ENCODE data around the gene CSTF1.
A peak's percentile ranks its signal among the peaks of the same experiment; 100 is the strongest.

The CSTF1 gene

GRCh38 chr20:56358600-56359211, 33.7 kb upstream of the CSTF1 start, which contains the start of gene FAM210B:
FAM210B (plus strand) TSS chr20:56358974; CDS start chr20:56359006, 32 bp downstream.
- Histone ChIP-seq H3K4me2 (ENCODE audit: low read length) (peak within 1 kb of the TSS; percentile 96), H3K9ac (ENCODE audit: low read depth, low read length) (peak within 1 kb of the TSS; percentile 84), H3K4me3 (ENCODE audit: low read length) (peak within 1 kb of the TSS; percentile 86), H3K4me1 (ENCODE audit: control insufficient read depth, insufficient read depth, low read length) (peaks cover 23% of the 10 kb centered on the region), H3K27me3 (ENCODE audit: control insufficient read depth, insufficient read depth, low read length) (no peaks in the 10 kb centered on the region), H3K36me3 (ENCODE audit: insufficient read depth, low read length) (peaks cover 4% of the 10 kb centered on the region), H3K9me3 (replicated peaks; ENCODE audit: low read length) (no peaks in the 10 kb centered on the region)

GRCh38 chr20:56359212-56360132, 33.0 kb upstream of the CSTF1 start:
- no peaks in the 10 kb centered on the region for H3K9me3 ChIP-seq (replicated peaks; ENCODE audit: low read length)
- peak overlapping the region; percentile 96 for H3K4me2 ChIP-seq (ENCODE audit: low read length)
- H3K9ac ChIP-seq (ENCODE audit: low read depth, low read length), result peak overlapping the region; percentile 84
- H3K27me3 ChIP-seq (ENCODE audit: control insufficient read depth, insufficient read depth, low read length), result no peaks in the 10 kb centered on the region
- H3K4me1 ChIP-seq (ENCODE audit: control insufficient read depth, insufficient read depth, low read length), result peaks cover 23% of the 10 kb centered on the region
- H3K36me3 ChIP-seq (ENCODE audit: insufficient read depth, low read length), result peaks cover 4% of the 10 kb centered on the region
- H3K4me3 ChIP-seq (ENCODE audit: low read length), result peak overlapping the region; percentile 86

- Histone ChIP-seq H3K4me3 (ENCODE audit: low read length) (peak overlapping the region; percentile 86), H3K4me2 (ENCODE audit: low read length) (peak overlapping the region; percentile 96), H3K36me3 (ENCODE audit: insufficient read depth, low read length) (peaks cover 4% of the 10 kb centered on the region), H3K4me1 (ENCODE audit: control insufficient read depth, insufficient read depth, low read length) (peaks cover 23% of the 10 kb centered on the region), H3K9me3 (replicated peaks; ENCODE audit: low read length) (no peaks in the 10 kb centered on the region), H3K9ac (ENCODE audit: low read depth, low read length) (peak overlapping the region; percentile 84), H3K27me3 (ENCODE audit: control insufficient read depth, insufficient read depth, low read length) (no peaks in the 10 kb centered on the region)
These were observed 32.1 kb upstream of the CSTF1 start for GRCh38 chr20:56360133-56360907.

DNA sequence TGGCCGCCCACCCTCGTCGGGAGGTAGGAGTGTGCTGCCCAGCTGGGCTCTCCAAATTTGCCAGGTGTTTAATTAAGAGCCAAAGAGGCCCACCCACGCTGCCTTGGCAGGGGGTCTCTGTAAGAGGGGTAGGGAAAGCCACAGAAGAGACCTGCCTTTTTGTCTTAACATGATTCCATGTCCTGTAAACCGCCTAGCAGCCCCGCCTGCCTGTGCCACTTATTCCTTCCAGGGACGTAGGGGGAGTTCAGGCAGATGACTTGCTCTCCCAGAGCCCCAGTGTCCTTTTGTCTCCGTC, 31.6 kb upstream of the CSTF1 start:
- H3K4me1 ChIP-seq (ENCODE audit: control insufficient read depth, insufficient read depth, low read length), result peaks cover 23% of the 10 kb centered on the region

GRCh38 chr20:56361900-56362299, 30.5 kb upstream of the CSTF1 start:
- Histone ChIP-seq H3K36me3 (ENCODE audit: insufficient read depth, low read length) (peaks cover 9% of the 10 kb centered on the region), H3K9me3 (replicated peaks; ENCODE audit: low read length) (no peaks in the 10 kb centered on the region), H3K4me2 (ENCODE audit: low read length) (no peak overlapping the region), H3K4me1 (ENCODE audit: control insufficient read depth, insufficient read depth, low read length) (peaks cover 23% of the 10 kb centered on the region), H3K27me3 (ENCODE audit: control insufficient read depth, insufficient read depth, low read length) (no peaks in the 10 kb centered on the region), H3K4me3 (ENCODE audit: low read length) (no peak overlapping the region), H3K9ac (ENCODE audit: low read depth, low read length) (no peak overlapping the region)

More for the DNA sequence above, 31.6 kb upstream of the CSTF1 start:
- no peak overlapping the region for H3K4me2 ChIP-seq (ENCODE audit: low read length)
- H3K9ac ChIP-seq (ENCODE audit: low read depth, low read length), result no peak overlapping the region
- no peaks in the 10 kb centered on the region for H3K9me3 ChIP-seq (replicated peaks; ENCODE audit: low read length)
- peaks cover 4% of the 10 kb centered on the region for H3K36me3 ChIP-seq (ENCODE audit: insufficient read depth, low read length)
- no peaks in the 10 kb centered on the region for H3K27me3 ChIP-seq (ENCODE audit: control insufficient read depth, insufficient read depth, low read length)
- no peak overlapping the region for H3K4me3 ChIP-seq (ENCODE audit: low read length)

DNA sequence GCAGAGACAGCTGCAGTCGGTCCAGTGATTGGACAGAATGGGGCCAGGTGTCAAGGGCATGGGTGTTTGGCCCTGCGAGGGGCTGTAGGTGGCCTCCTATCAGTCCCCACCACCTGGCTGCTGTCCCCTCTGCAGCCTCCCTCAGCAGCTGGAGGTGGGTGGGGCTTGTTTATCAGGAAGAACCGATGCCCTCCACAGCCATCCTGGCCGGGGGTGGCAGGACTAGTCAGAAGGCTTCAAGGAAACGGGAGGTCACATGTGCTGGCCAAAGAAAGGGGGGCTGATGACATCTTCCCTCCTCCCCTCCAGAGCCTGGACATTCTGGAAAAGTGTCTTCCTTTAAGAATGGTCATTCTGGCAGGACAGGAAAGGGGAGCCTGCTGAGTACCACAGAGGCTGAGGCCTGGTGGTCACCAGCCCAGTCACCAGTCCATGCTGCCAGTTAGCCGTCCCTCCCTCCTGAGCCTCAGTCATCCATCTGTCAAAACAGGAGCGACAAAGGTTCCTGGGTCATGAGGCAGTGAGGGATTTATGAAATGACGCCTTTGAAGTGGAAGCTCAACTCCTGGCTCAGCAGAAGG, 29.5 kb upstream of the CSTF1 start:
- peaks cover 12% of the 10 kb centered on the region for H3K36me3 ChIP-seq (ENCODE audit: insufficient read depth, low read length)
- H3K9ac ChIP-seq (ENCODE audit: low read depth, low read length), result no peak overlapping the region

GRCh38 chr20:56363491-56363890, 29.0 kb upstream of the CSTF1 start:
- Histone ChIP-seq H3K4me2 (ENCODE audit: low read length) (no peak overlapping the region), H3K4me1 (ENCODE audit: control insufficient read depth, insufficient read depth, low read length) (peaks cover 15% of the 10 kb centered on the region), H3K27me3 (ENCODE audit: control insufficient read depth, insufficient read depth, low read length) (no peaks in the 10 kb centered on the region), H3K36me3 (ENCODE audit: insufficient read depth, low read length) (peaks cover 17% of the 10 kb centered on the region), H3K4me3 (ENCODE audit: low read length) (no peak overlapping the region), H3K9ac (ENCODE audit: low read depth, low read length) (no peak overlapping the region), H3K9me3 (replicated peaks; ENCODE audit: low read length) (no peaks in the 10 kb centered on the region)

More for the DNA sequence above, 29.5 kb upstream of the CSTF1 start:
- no peaks in the 10 kb centered on the region for H3K27me3 ChIP-seq (ENCODE audit: control insufficient read depth, insufficient read depth, low read length)
- no peak overlapping the region for H3K4me3 ChIP-seq (ENCODE audit: low read length)
- no peaks in the 10 kb centered on the region for H3K9me3 ChIP-seq (replicated peaks; ENCODE audit: low read length)
- no peak overlapping the region for H3K4me2 ChIP-seq (ENCODE audit: low read length)
- peaks cover 21% of the 10 kb centered on the region for H3K4me1 ChIP-seq (ENCODE audit: control insufficient read depth, insufficient read depth, low read length)

DNA sequence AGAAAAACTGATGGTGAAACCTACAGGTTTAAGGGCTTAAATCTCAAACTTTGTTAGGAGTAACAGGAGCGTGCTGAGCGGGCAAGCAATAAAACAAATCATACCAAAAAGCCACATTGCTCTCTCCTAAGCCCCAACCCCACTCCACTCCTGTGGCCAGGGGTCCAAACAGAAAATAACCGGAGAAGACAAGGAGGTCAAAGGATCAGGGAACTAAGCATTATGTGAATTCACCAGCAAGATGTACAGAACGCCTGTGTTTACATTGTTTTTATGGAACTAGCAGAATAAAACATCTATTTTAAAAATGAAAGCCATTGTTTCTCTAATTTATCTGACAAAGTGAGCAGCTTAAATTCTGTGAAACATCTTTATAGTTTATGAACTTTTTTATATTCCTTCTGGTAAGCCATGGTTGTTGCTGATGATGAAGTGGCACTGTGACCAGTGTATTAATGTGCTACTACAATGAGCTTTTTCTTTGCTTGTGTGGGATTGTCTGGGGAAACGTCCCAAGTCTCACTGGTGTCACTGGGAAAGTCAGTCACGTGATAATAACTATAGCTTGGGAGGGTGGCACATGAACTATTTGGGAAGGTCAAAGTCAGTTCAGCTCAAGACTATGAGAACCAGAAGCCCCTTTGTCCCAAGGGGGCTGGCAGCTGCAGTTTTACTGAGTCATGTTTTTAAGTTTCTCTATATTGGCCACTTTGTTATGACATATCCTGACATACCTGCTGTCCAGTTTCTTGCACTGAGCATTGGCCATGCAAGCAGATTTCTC, 23.9 kb upstream of the CSTF1 start:
- H3K4me2 ChIP-seq (ENCODE audit: low read length), result no peak overlapping the region
- peaks cover 42% of the 10 kb centered on the region for H3K36me3 ChIP-seq (ENCODE audit: insufficient read depth, low read length)
- H3K9ac ChIP-seq (ENCODE audit: low read depth, low read length), result no peak overlapping the region

GRCh38 chr20:56369179-56369578, 23.3 kb upstream of the CSTF1 start:
- Histone ChIP-seq H3K4me2 (ENCODE audit: low read length) (no peak overlapping the region), H3K4me1 (ENCODE audit: control insufficient read depth, insufficient read depth, low read length) (peaks cover 2% of the 10 kb centered on the region), H3K9ac (ENCODE audit: low read depth, low read length) (no peak overlapping the region), H3K4me3 (ENCODE audit: low read length) (no peak overlapping the region), H3K36me3 (ENCODE audit: insufficient read depth, low read length) (peaks cover 45% of the 10 kb centered on the region), H3K9me3 (replicated peaks; ENCODE audit: low read length) (no peaks in the 10 kb centered on the region), H3K27me3 (ENCODE audit: control insufficient read depth, insufficient read depth, low read length) (no peaks in the 10 kb centered on the region)

More for the DNA sequence above, 23.9 kb upstream of the CSTF1 start:
- Histone ChIP-seq H3K4me1 (ENCODE audit: control insufficient read depth, insufficient read depth, low read length) (no peaks in the 10 kb centered on the region), H3K9me3 (replicated peaks; ENCODE audit: low read length) (no peaks in the 10 kb centered on the region), H3K27me3 (ENCODE audit: control insufficient read depth, insufficient read depth, low read length) (no peaks in the 10 kb centered on the region), H3K4me3 (ENCODE audit: low read length) (no peak overlapping the region)

DNA sequence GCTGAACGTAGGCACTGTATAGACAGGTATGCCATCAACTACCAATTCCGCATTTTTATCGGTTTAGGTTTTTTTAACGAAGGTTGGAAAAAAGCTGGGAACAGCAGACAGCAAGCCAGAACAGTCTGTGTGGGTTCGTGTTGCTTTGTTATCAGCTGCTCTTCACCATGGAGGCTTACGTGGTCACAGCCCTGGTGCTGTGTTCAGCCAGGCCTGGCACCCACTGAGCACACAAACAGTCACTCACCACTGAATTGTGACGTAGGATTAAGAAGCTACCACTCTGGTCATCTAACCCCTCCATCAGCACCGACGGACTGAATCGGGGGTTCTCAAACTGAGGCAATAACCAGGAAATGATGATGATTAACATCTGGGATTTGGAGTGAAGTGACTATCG, 20.5 kb upstream of the CSTF1 start:
- H3K36me3 ChIP-seq (ENCODE audit: insufficient read depth, low read length), result peaks cover 46% of the 10 kb centered on the region
- H3K4me3 ChIP-seq (ENCODE audit: low read length), result no peak overlapping the region
- no peaks in the 10 kb centered on the region for H3K27me3 ChIP-seq (ENCODE audit: control insufficient read depth, insufficient read depth, low read length)
- H3K9ac ChIP-seq (ENCODE audit: low read depth, low read length), result no peak overlapping the region
- no peaks in the 10 kb centered on the region for H3K9me3 ChIP-seq (replicated peaks; ENCODE audit: low read length)
- H3K4me2 ChIP-seq (ENCODE audit: low read length), result no peak overlapping the region
- peaks cover 5% of the 10 kb centered on the region for H3K4me1 ChIP-seq (ENCODE audit: control insufficient read depth, insufficient read depth, low read length)
